CD4-positive, alpha-beta memory T cell (primary cell): ENCODE measurements around the gene HOXB6. TPM values are rescaled to one million over a fixed set of nuclear protein-coding genes. Genes with fewer than 3 reads are reported as not detected.
A peak's percentile ranks its signal among the peaks of the same experiment; 100 is the strongest.

Experiments used
- CTCF ChIA-PET: fragments of 350-600 bp; sonication (Branson Sonifier 250); formaldehyde crosslinking; loops from one replicate; lab custom pipeline; 2021; ENCODE audit warnings: inconsistent platforms; ENCODE audit not compliant: partially characterized antibody; lab: Charles Lee
- POLR2A ChIA-PET: fragments of 350-600 bp; sonication (Branson Sonifier 250); formaldehyde crosslinking; loops from one replicate; lab custom pipeline; 2021; ENCODE audit not compliant: partially characterized antibody; lab: Charles Lee
- DNase-seq, 5 donors: peaks; one replicate each; pipeline versions ENCODE4 v3.0.0 to v3.0.0-alpha.2; 2020 to 2022; ENCODE audit warnings: mixed read lengths in 1 of 5
- H3K27ac ChIP-seq: one replicate; pipeline ENCODE4 v1.7.0; 2013; ENCODE audit warnings: low read depth, low read length
- H3K27me3 ChIP-seq: 2 replicates; pipeline ENCODE4 v1.7.0; 2013; ENCODE audit warnings: mild to moderate bottlenecking, low read length, moderate library complexity; ENCODE audit not compliant: insufficient read depth
- H3K36me3 ChIP-seq: 2 replicates; pipeline ENCODE4 v1.7.0; 2013; ENCODE audit warnings: mild to moderate bottlenecking, low read length, moderate library complexity; ENCODE audit not compliant: insufficient read depth
- H3K4me1 ChIP-seq: 2 replicates; pipeline ENCODE4 v1.7.0; 2013; ENCODE audit warnings: mild to moderate bottlenecking, low read length, moderate library complexity; ENCODE audit not compliant: insufficient read depth
- H3K4me3 ChIP-seq, 2 donors: one replicate each; pipeline ENCODE4 v1.7.0; 2013; ENCODE audit warnings: low read length in 2 of 2, mild to moderate bottlenecking in 1 of 2
- H3K9me3 ChIP-seq, 2 donors: one replicate each; pipeline ENCODE4 v1.7.0; 2013; ENCODE audit warnings: low read length in 2 of 2, control low read depth in 1 of 2; ENCODE audit not compliant: control insufficient read depth in 1 of 2
- H3K27ac Mint-ChIP-seq, 7 donors: one replicate each; pipeline ENCODE4 v1.8.0; 2020 to 2021; ENCODE audit warnings: mixed read lengths in 7 of 7, mild to moderate bottlenecking in 6 of 7, inconsistent platforms in 3 of 7, moderate library complexity in 3 of 7
- H3K27me3 Mint-ChIP-seq, 2 donors: one replicate each; pipeline ENCODE4 v1.8.0; 2020 to 2021; ENCODE audit warnings: mixed read lengths in 2 of 2
- H3K36me3 Mint-ChIP-seq, 2 donors: one replicate each; pipeline ENCODE4 v1.8.0; 2020 to 2021; ENCODE audit warnings: mixed read lengths in 2 of 2, inconsistent platforms in 1 of 2, mild to moderate bottlenecking in 1 of 2
- H3K4me1 Mint-ChIP-seq, 4 donors: one replicate each; pipeline ENCODE4 v1.8.0; 2020 to 2021; ENCODE audit warnings: mixed read lengths in 4 of 4, mild to moderate bottlenecking in 1 of 4
- H3K4me3 Mint-ChIP-seq, 8 donors: one replicate each; pipeline ENCODE4 v1.8.0; 2020 to 2021; ENCODE audit warnings: mixed read lengths in 8 of 8, mild to moderate bottlenecking in 7 of 8, moderate library complexity in 6 of 8, inconsistent platforms in 3 of 8
- H3K9me3 Mint-ChIP-seq, 8 donors: one replicate each; pipeline ENCODE4 v1.8.0; 2020 to 2021; ENCODE audit warnings: mixed read lengths in 8 of 8, mild to moderate bottlenecking in 5 of 8, inconsistent platforms in 3 of 8, moderate library complexity in 1 of 8
- intact Hi-C: fragments of 100-400 bp; cut with micrococcal nuclease; formaldehyde crosslinking; loops from one replicate; pipeline ENCODE4 v1.15.1; 2023
- polyA plus RNA-seq, 2 donors: library from polyadenylated mRNA; unstranded; fragments of 300-500 nt; fragmentation: Illumina TruSeq; gene quantifications; one replicate each; pipeline ENCODE4 v1.2.3, GENCODE V29; 2021
- total RNA-seq, 2 experiments: library from RNA; stranded (reverse); gene quantifications; one replicate each; pipeline ENCODE4 v1.2.3, GENCODE V29; 2021

HOXB6 gene
- total and polyA plus RNA-seq, 4 experiments from 2014 or later, result 0.38 TPM; not detected in 3

GRCh38 chr17:48586355-48587258 lies 18.2 kb downstream of the HOXB6 start:
- intact Hi-C loops, result no loop called here
- Mint-ChIP-seq H3K4me3 (peak overlapping the region; percentile 90 to 97 (median 94)), H3K27ac (peak overlapping the region in 3 of 7 donors; percentile 11 to 82 (median 69)), H3K4me1 (peaks cover 12 to 46% (median 29%) of the 10 kb centered on the region in 4 donors), H3K27me3 (peaks cover 49 to 70% of the 10 kb centered on the region in 2 donors), H3K36me3 (peaks cover 0 to 5% of the 10 kb centered on the region in 2 donors), H3K9me3 (peaks cover 0 to 2% (median 0%) of the 10 kb centered on the region in 8 donors)
- Histone ChIP-seq H3K9me3 (no peaks in the 10 kb centered on the region), H3K4me1 (peaks cover 29% of the 10 kb centered on the region), H3K4me3 (peak overlapping the region; percentile 73 to 98), H3K27ac (no peak overlapping the region), H3K27me3 (peaks cover 34% of the 10 kb centered on the region), H3K36me3 (no peaks in the 10 kb centered on the region)
- no peak for DNase-seq
- CTCF ChIA-PET, result interaction anchor here (0.7 to 2.6 kb wide), 8 partner anchors 26 to 561 kb away, joined by 3 to 11 read pairs (median 4); no protein-coding TSS in a partner anchor
- POLR2A ChIA-PET, result interaction anchor here (1.2 to 2.3 kb wide), 3 partner anchors 9 to 253 kb away, joined by 3 to 6 read pairs (median 4); partner anchors contain the start of gene HOXB4

GRCh38 chr17:48584223-48584741 lies 20.5 kb downstream of the HOXB6 start:
- Mint-ChIP-seq H3K27me3 (peaks cover 56 to 73% of the 10 kb centered on the region in 2 donors), H3K36me3 (peaks cover 0 to 5% of the 10 kb centered on the region in 2 donors), H3K27ac (peak overlapping the region in 1 of 7 donors; percentile 66), H3K4me3 (peak overlapping the region in 6 of 8 donors; percentile 12 to 58 (median 51)), H3K4me1 (peaks cover 14 to 63% (median 39%) of the 10 kb centered on the region in 4 donors), H3K9me3 (no peaks in the 10 kb centered on the region)
- Histone ChIP-seq H3K36me3 (no peaks in the 10 kb centered on the region), H3K27ac (no peak overlapping the region), H3K9me3 (no peaks in the 10 kb centered on the region), H3K27me3 (peaks cover 40% of the 10 kb centered on the region), H3K4me1 (peaks cover 47% of the 10 kb centered on the region), H3K4me3 (no peak overlapping the region)
- DNase-seq, result no peak
- intact Hi-C loops, result no loop called here
- ChIA-PET CTCF (interaction anchor here (0.8 to 2.6 kb wide), 5 partner anchors 12 to 249 kb away, joined by 3 to 18 read pairs (median 4); no protein-coding TSS in a partner anchor), POLR2A (no interaction called here)

GRCh38 chr17:48583708-48584222 lies 21.0 kb downstream of the HOXB6 start:
- H3K4me1 ChIP-seq, result peaks cover 52% of the 10 kb centered on the region
- H3K36me3 ChIP-seq, result no peaks in the 10 kb centered on the region
- ChIA-PET CTCF (interaction anchor here (0.8 to 2.6 kb wide), 7 partner anchors 12 to 276 kb away, joined by 3 to 18 read pairs (median 4); no protein-coding TSS in a partner anchor), POLR2A (interaction anchor here (1.4 kb wide), 1 partner anchor 92 kb away, joined by 6 read pairs; no protein-coding TSS in a partner anchor)
- peak overlapping the region in 1 of 7 donors; percentile 66 for H3K27ac Mint-ChIP-seq
- no peak overlapping the region for H3K27ac ChIP-seq
- H3K27me3 ChIP-seq, result peaks cover 38% of the 10 kb centered on the region
- peak overlapping the region in 3 of 8 donors; percentile 12 to 57 (median 53) for H3K4me3 Mint-ChIP-seq
- no peaks in the 10 kb centered on the region for H3K9me3 Mint-ChIP-seq
- peaks cover 0 to 10% of the 10 kb centered on the region in 2 donors for H3K36me3 Mint-ChIP-seq
- peaks cover 60 to 76% of the 10 kb centered on the region in 2 donors for H3K27me3 Mint-ChIP-seq
- H3K9me3 ChIP-seq, result no peaks in the 10 kb centered on the region
- intact Hi-C loops, result no loop called here
- H3K4me3 ChIP-seq, result no peak overlapping the region
- DNase-seq, result no peak
- H3K4me1 Mint-ChIP-seq, result peaks cover 18 to 68% (median 44%) of the 10 kb centered on the region in 4 donors

- no peaks in the 10 kb centered on the region for H3K9me3 ChIP-seq
- H3K36me3 ChIP-seq, result no peaks in the 10 kb centered on the region
- Mint-ChIP-seq H3K36me3 (peaks cover 3 to 15% of the 10 kb centered on the region in 2 donors), H3K27me3 (peaks cover 57 to 70% of the 10 kb centered on the region in 2 donors), H3K27ac (peak overlapping the region in 2 of 7 donors; percentile 37 to 73), H3K4me3 (peak overlapping the region; percentile 45 to 77 (median 70)), H3K4me1 (peaks cover 22 to 74% (median 47%) of the 10 kb centered on the region in 4 donors), H3K9me3 (no peaks in the 10 kb centered on the region)
- H3K4me1 ChIP-seq, result peaks cover 54% of the 10 kb centered on the region
- peaks cover 34% of the 10 kb centered on the region for H3K27me3 ChIP-seq
- intact Hi-C loops, result no loop called here
- H3K4me3 ChIP-seq, result no peak overlapping the region
- DNase-seq, result no peak
- CTCF ChIA-PET, result interaction anchor here (0.8 to 2.6 kb wide), 9 partner anchors 35 to 275 kb away, joined by 3 to 18 read pairs (median 4); no protein-coding TSS in a partner anchor
- POLR2A ChIA-PET, result interaction anchor here (1.4 kb wide), 1 partner anchor 91 kb away, joined by 6 read pairs; no protein-coding TSS in a partner anchor
- H3K27ac ChIP-seq, result no peak overlapping the region
These were observed 22.1 kb downstream of the HOXB6 start for GRCh38 chr17:48582750-48583069.

- H3K9me3 Mint-ChIP-seq, result no peaks in the 10 kb centered on the region
- H3K27me3 Mint-ChIP-seq, result peaks cover 36 to 50% of the 10 kb centered on the region in 2 donors
- H3K4me1 ChIP-seq, result peaks cover 55% of the 10 kb centered on the region
- ChIA-PET POLR2A (interaction anchor here (2.5 kb wide), 1 partner anchor 13 kb away, joined by 8 read pairs; no protein-coding TSS in a partner anchor), CTCF (no interaction called here)
- intact Hi-C loops, result no loop called here
- no peaks in the 10 kb centered on the region for H3K9me3 ChIP-seq
- H3K36me3 Mint-ChIP-seq, result peaks cover 3 to 12% of the 10 kb centered on the region in 2 donors
- peaks cover 19 to 69% (median 43%) of the 10 kb centered on the region in 4 donors for H3K4me1 Mint-ChIP-seq
- DNase-seq, result no peak
- no peaks in the 10 kb centered on the region for H3K36me3 ChIP-seq
- no peak overlapping the region for H3K27ac ChIP-seq
- H3K4me3 ChIP-seq, result no peak overlapping the region
- H3K4me3 Mint-ChIP-seq, result peak overlapping the region; percentile 69 to 97 (median 93)
- H3K27ac Mint-ChIP-seq, result peak overlapping the region in 3 of 7 donors; percentile 59 to 91 (median 73)
- H3K27me3 ChIP-seq, result peaks cover 14% of the 10 kb centered on the region
These were observed 24.8 kb downstream of the HOXB6 start for GRCh38 chr17:48579760-48580554.

- intact Hi-C loops, result no loop called here
- peaks cover 35 to 49% of the 10 kb centered on the region in 2 donors for H3K27me3 Mint-ChIP-seq
- no peak for DNase-seq
- H3K27me3 ChIP-seq, result peaks cover 14% of the 10 kb centered on the region
- H3K36me3 ChIP-seq, result no peaks in the 10 kb centered on the region
- CTCF ChIA-PET, result interaction anchor here (0.9 kb wide), 1 partner anchor 88 kb away, joined by 4 read pairs; no protein-coding TSS in a partner anchor
- H3K9me3 ChIP-seq, result no peaks in the 10 kb centered on the region
- no peaks in the 10 kb centered on the region for H3K9me3 Mint-ChIP-seq
- H3K4me1 Mint-ChIP-seq, result peaks cover 18 to 67% (median 42%) of the 10 kb centered on the region in 4 donors
- H3K27ac ChIP-seq, result no peak overlapping the region
- peaks cover 3 to 12% of the 10 kb centered on the region in 2 donors for H3K36me3 Mint-ChIP-seq
- peak overlapping the region in 3 of 7 donors; percentile 25 to 91 (median 87) for H3K27ac Mint-ChIP-seq
- POLR2A ChIA-PET, result interaction anchor here (1.1 to 2.5 kb wide), 4 partner anchors 13 to 87 kb away, joined by 4 to 8 read pairs (median 5); no protein-coding TSS in a partner anchor
- H3K4me3 Mint-ChIP-seq, result peak overlapping the region; percentile 90 to 97 (median 93)
- no peak overlapping the region for H3K4me3 ChIP-seq
- H3K4me1 ChIP-seq, result peaks cover 52% of the 10 kb centered on the region
These were observed 25.4 kb downstream of the HOXB6 start for GRCh38 chr17:48579471-48579759.
